Measurements from ENCODE around the gene SMIM41.

DNA sequence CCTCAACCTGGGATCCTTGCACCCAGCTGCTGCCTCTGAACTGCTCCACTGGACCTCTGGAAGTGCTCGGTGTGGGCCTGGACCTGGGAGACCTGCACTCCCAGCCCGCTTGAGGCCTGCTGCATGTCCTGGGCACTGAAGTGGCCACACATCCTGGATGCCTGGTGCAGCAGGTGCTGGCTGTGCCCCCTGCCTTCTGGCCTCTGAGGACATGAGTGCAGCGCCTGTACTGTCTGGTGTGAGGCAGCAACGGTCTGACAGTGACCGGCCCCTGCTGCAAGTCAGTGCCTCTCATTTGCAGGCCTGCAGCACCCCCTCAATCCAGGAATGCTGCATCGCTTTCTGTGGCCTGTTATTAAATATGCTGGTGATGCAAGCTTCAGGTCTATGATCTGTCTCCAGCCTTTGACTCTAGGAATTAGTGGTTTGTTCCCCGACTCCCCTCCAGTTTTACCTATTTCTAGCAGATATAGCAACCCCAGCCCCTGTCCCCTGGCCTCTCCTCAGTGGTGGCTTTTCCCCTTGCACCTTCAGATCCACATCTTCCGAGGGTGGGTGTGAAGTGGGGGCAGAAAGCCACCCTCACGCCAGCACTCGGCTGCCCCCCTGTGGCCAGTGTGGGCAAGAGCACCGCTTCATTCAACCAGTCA, 3.6 kb downstream of the SMIM41 start:
- TF ChIP-seq, protein P1, sequence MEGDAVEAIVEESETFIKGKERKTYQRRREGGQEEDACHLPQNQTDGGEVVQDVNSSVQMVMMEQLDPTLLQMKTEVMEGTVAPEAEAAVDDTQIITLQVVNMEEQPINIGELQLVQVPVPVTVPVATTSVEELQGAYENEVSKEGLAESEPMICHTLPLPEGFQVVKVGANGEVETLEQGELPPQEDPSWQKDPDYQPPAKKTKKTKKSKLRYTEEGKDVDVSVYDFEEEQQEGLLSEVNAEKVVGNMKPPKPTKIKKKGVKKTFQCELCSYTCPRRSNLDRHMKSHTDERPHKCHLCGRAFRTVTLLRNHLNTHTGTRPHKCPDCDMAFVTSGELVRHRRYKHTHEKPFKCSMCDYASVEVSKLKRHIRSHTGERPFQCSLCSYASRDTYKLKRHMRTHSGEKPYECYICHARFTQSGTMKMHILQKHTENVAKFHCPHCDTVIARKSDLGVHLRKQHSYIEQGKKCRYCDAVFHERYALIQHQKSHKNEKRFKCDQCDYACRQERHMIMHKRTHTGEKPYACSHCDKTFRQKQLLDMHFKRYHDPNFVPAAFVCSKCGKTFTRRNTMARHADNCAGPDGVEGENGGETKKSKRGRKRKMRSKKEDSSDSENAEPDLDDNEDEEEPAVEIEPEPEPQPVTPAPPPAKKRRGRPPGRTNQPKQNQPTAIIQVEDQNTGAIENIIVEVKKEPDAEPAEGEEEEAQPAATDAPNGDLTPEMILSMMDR (conservative IDR thresholded peaks at IDR 0.05; ENCODE audit: low read depth, low read length), result peak; percentile 98
- TF ChIP-seq EZH2 (IDR thresholded peaks at IDR 0.05; ENCODE audit: low read length, unreplicated experiment) (no peak), EZH2phosphoT487 (IDR thresholded peaks at IDR 0.05; ENCODE audit: borderline replicate concordance, low read length) (no peak)

All from PC-3 (cell line).